Renal cortical epithelial cell (primary cell): ENCODE results near the gene POLD4. TPM values are rescaled to one million over a fixed set of nuclear protein-coding genes. Genes with fewer than 3 reads are reported as not detected.
A peak's percentile ranks its signal among the peaks of the same experiment; 100 is the strongest.
"Not testable (repeated sequence)": the region's sequence is repeated elsewhere in the genome, so short reads cannot be mapped to it uniquely, and the experiment has no call there.

Source experiments
- DNase-seq: peaks from one replicate; pipeline ENCODE4 v3.0.0-alpha.2; 2011; ENCODE audit warnings: low read depth
- total RNA-seq: library from RNA; depleted of rRNA; stranded (reverse); fragments of >200 nt; gene quantifications from 2 replicates; pipeline ENCODE4 v1.2.3, GENCODE V29; 2014

Gene POLD4
- total RNA-seq, 1 donor from 2014 or later: 43.9 TPM

DNA sequence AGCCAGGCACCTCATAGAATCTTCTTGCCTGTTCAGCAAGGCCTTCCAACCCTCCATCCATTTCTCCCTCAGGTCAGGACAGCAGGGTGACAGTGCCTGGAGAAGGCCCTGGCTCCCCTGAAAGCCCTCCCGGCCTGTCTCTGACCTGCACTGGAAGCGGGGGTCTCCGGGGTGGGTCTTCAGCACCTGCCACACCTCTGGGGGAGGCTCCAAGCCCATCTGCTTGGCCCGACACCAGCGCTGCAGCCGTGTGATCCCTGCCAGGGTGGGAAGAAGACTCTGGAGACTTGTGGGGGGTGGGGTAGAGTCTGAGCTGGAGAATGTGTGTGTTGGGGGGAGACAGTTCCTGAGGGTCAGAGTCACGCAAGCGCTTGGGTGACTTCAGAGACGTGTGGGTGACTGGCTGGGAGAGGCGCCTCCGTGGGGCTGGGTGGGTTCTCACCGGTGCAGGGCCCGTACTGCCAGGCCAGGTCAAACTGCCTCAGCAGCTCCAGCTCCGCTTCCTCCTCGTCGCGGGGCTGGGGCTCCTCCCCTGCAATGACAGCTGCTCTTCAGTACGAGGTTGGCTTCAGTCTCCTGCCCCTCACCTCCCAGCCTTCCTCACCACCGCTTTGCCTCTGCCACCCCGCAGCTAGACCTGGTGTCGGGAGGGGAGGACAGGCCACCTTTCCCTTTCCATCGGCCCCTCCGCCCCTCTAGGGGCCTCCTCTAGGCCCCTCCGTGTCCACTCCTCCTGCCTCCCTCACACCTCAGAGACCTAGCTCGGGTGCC lies 615 bp downstream of the POLD4 start:
- DNase-seq: no peak

DNA sequence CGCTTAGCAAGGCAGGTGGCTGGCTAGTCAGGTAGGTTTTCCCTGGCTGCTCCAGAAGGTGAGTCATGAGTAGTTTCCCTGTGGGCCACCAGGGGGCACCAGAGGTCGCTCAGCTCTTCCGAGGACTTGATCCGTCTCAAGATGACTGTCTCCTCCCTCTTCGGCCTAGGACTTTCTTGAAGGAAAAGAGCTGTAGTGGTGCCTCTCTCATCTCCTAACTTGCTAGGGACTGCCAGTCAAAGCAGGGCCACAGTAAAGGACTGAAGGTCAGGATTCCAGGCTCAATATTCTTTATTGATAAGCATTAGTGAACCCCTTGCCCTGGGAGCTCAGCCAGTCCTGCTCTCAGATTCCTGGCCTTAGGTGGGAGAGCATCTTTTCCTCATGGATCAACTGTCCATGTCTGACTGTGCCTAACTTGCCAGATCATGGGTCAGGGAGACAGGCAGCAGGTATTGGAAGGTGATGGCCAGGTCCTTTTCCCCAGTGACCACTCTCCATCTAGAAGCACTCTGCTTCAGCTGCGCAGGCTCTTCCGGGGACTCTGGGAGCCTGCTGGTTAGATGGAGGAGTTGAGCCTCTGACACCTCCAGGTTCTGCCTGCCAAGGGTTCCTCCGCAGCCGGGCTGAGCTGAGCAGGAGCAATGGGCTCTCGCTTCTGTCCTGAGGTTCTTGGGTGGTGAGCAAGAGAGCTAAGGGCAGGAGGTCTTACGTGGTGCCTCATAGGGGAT lies 1.9 kb downstream of the POLD4 start:
- peak; percentile 79 for DNase-seq

DNA sequence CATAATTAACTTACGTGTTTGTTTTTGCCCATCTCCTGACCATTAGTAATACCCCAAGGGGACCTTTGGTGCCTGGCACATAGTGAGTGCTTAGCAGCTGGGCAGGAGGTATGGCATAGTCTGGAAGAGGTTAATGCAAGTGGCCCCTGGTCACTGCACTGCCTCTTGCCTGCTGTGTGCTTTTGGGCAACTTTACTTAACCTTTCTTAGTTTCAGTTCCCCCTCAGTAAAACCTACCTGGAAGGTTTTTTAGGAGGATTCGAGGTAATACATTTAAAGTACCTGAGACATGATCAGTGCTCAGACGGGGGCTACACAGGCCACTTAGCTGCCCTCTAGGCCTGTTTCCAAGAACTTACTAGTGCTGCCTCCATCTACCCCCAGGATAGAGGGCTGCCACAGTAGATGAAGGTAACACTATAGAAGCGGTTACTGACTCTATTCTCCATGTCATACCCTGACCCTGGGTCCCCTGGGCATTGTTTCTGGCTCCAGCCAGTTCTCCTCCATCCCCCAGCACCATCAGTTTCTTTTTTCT lies 3.3 kb downstream of the POLD4 start:
- no peak for DNase-seq

DNA sequence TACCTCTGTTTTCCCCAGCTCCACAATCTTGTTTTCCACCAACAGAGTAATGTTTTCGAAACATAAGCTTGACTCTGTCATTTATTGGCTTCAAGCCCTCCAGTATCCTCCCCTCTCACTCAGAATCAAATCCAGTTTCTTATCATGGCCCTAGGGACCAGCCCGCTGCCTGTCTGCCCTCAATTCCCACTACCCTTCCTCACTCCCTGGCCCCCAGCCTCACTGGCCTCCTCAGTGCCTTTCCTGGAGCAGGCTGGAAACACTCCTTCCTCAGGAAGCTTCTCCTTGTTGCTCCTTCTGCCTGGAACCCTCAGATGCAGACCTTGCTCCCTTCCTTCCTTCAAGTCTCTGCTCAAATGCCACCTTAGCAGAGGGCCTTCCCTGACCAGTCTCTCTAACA lies 3.9 kb downstream of the POLD4 start:
- no peak for DNase-seq

GRCh38 chr11:67349036-67349435 lies 4.3 kb downstream of the POLD4 start:
- no peak for DNase-seq

GRCh38 chr11:67347964-67348749 lies 5.2 kb downstream of the POLD4 start:
- no peak for DNase-seq

- DNase-seq: peak; percentile 92
Observed at GRCh38 chr11:67345920-67346819, 7.2 kb downstream of the POLD4 start.

DNA sequence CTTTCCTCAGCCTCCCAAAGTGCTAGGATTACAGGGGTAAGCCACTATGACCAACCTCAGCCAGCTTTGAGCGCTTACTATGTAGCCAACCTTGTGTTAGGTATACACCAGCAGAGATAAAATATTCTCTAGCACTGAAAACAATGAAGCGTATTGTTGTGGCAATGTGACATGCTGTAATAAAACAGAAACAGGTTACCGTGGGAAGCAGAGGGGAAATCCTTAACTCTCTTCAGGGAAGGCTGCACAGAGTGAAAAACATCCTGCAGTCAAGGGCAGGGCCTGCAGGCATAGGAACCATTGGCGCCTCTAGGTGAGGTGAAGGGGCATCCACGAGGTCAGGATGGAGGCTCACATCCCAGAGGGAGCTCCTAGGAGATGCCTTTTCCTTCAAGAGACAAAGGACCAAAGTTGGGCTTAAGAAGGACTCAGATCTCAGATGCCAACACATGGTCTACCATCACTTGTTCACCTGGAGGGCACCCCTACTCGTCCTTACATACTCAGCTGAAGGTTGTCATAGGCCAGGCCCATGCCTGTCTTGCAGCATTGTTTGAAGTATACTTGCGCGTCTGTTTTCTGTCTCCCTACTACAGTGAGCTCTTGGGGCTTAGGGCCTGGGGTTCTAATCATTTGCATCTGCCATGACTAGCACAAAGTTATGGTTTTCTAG lies 8.0 kb downstream of the POLD4 start:
- peak; percentile 46 for DNase-seq

- no peak for DNase-seq
Observed at GRCh38 chr11:67344264-67344663, 9.1 kb downstream of the POLD4 start.

DNA sequence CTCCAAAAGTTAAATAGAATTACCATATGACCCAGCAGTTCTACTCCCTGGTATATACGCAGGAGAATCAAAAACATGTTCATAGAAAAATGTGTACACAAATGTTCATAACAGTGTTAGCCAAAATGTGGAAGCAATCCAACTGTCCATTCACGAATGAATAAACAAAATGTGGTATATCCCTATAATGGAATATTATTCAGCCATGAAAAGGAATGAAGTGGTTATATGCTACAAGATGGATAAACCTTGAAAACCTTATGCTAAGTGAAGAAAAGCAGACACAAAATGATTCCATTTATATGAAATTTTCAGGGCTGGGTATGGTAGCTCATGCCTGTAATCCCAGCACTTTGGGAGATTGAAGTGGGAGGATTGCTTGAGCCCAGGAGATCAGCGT lies 16.1 kb downstream of the POLD4 start:
- no peak for DNase-seq

- DNase-seq: no peak
Observed at GRCh38 chr11:67332081-67332691, 21.2 kb downstream of the POLD4 start.

- DNase-seq: no peak
Observed at GRCh38 chr11:67323526-67323925, 29.8 kb downstream of the POLD4 start.

GRCh38 chr11:67322049-67322448 lies 31.3 kb downstream of the POLD4 start:
- no peak for DNase-seq

DNA sequence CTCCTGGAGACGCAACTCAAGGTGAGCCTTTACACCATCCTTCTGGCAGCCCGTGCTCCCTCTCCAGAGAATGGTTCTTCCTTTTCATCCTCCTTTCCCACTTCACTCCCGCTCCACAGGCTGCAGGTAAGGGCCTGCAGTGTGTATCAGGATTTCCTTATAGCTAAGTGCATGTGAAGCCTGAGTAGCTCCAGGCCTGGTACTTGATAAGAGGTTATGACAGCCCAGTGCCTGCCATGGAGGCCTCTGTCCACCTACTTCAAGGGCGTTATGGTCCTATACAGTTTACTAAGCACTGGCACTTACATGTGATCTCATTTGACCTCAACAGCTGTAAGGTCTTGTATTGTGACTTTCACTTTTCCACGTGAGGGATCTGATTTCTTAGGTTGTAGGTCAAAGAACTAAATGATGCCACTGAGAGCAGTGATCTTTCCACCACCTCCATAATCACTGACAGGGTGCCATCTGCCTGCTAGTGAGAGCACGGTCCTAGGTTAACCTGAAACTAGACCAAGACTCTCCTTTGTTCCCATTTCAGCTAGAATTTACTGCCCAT lies 32.0 kb downstream of the POLD4 start:
- DNase-seq: no peak

DNA sequence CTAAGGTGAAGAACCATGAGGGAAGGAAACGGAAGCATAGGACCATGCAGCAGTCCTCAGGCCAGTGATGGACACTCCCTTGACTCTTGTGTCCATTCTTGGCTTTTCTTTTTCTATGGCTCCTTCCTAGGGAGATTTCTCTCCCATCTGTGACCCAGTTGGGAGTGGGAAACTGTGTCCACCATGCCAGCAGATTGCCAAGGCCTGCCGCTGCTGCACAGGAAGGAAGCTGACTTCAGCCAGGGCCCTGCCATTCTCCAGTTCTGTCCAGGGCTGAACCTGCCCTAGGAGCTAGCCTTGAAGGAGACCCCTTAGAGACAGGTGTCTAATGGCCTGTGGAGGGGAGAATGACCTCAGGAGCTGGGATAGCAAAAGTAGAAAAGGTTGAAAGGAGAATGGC lies 32.7 kb downstream of the POLD4 start:
- DNase-seq: no peak

DNA sequence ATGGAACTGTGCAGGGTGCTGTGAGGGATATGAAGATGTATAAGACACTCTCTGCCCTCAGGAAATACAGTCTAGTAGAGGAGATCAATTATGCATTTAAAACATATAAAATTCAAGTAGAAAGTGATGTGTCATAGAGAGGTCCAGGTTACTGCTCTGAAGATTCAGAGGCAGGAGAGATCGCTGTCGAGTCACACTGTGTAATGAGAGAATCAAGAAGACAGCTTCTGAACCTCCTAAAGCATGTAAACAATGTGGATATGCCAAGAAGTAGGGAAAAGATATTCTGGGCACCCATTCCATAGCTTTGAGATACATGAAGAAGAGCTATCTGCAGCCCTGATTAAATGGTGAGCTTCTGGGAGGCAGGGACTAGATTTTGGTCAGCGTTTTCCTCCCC lies 33.3 kb downstream of the POLD4 start:
- no peak for DNase-seq

GRCh38 chr11:67318876-67319275 lies 34.5 kb downstream of the POLD4 start:
- DNase-seq: not testable (repeated sequence)

DNA sequence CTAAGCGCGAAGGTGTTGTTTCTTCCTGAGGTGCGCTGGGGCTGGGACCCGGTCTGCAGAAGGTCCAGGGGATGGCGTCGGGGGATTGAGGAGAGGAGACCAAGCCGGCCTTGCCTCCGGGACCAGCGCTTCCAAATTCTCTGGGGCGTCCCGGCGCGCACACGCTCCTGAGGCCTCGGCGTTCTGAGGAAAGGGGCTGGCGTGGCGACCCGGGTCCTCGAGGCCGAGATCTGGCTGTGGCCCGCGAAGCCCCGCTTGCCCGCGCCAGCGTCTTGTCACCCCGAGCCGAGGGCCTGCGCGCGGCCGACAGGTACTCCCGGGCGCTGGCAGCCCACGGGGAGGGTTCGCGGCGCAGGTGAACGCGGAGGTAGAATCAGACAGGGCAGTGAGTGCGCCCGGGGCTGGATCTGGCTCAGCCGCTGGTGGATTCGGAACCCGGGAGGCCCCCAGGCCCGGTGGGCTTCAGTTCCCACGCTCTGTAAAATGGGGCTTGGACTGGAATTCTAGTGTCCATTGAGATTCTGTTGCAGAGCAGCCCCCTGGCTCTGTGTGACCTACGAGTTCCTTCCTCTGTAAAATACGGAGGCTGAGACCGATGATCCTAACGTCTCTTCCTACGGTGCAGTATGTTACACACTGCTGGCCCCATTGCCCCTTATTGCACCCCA lies 35.3 kb downstream of the POLD4 start:
- DNase-seq: no peak

GRCh38 chr11:67317205-67317887 lies 36.0 kb downstream of the POLD4 start:
- peak; percentile 89 for DNase-seq
